H1 (cell line): Measurements from ENCODE around the gene MAGEA6. TPM values are rescaled to one million over a fixed set of nuclear protein-coding genes. Genes with fewer than 3 reads are reported as not detected.
"Not testable (repeated sequence)": the region's sequence is repeated elsewhere in the genome, so short reads cannot be mapped to it uniquely, and the experiment has no call there.

Experiments
- CTCF ChIA-PET: fragments of 300-600 bp; sonication (Branson Sonifier 250); formaldehyde crosslinking; loops from one replicate; lab custom pipeline; 2021; ENCODE audit not compliant: partially characterized antibody; lab: Charles Lee
- POLR2A ChIA-PET: fragments of 300-600 bp; sonication (Branson Sonifier 250); formaldehyde crosslinking; loops from one replicate; lab custom pipeline; 2021; ENCODE audit warnings: inconsistent platforms; ENCODE audit not compliant: partially characterized antibody; lab: Charles Lee
- DNase-seq, 2 experiments: peaks; one replicate each; pipeline versions ENCODE4 v3.0.0 to v3.0.0-alpha.2; 2010 to 2022; ENCODE audit warnings: low spot score in 2 of 2, low read depth in 1 of 2, mixed read lengths in 1 of 2
- FAIRE-seq: peaks from 2 replicates; lab custom pipeline; 2011; peaks lifted over from hg19 to GRCh38; lab: Jason Lieb, UNC
- H2AFZ ChIP-seq: 2 replicates; pipeline ENCODE4 v1.8.1; 2012; ENCODE audit warnings: low read length, inconsistent platforms
- H2AK5ac ChIP-seq: 2 replicates; pipeline ENCODE4 v1.6.1; 2013; ENCODE audit warnings: low read depth, low read length
- H2BK120ac ChIP-seq: replicated peaks from 2 replicates; pipeline ENCODE3; 2013; ENCODE audit warnings: low read depth, low read length, inconsistent platforms
- H2BK12ac ChIP-seq: 2 replicates; pipeline ENCODE4 v1.6.1; 2013; ENCODE audit warnings: low read depth, low read length
- H2BK15ac ChIP-seq: 2 replicates; pipeline ENCODE4 v1.6.1; 2013; ENCODE audit warnings: low read length
- H2BK20ac ChIP-seq: 2 replicates; pipeline ENCODE4 v1.6.1; 2013; ENCODE audit warnings: low read length
- H2BK5ac ChIP-seq: 2 replicates; pipeline ENCODE4 v1.6.1; 2013; ENCODE audit warnings: low read depth, low read length
- H3K14ac ChIP-seq: 2 replicates; pipeline ENCODE4 v1.6.1; 2013; ENCODE audit warnings: inconsistent platforms; ENCODE audit not compliant: insufficient read length
- H3K18ac ChIP-seq: 2 replicates; pipeline ENCODE4 v1.6.1; 2013; ENCODE audit warnings: low read length; ENCODE audit errors: extremely low read depth
- H3K23ac ChIP-seq: 2 replicates; pipeline ENCODE4 v1.6.1; 2013; ENCODE audit warnings: inconsistent platforms; ENCODE audit not compliant: insufficient read length
- H3K23me2 ChIP-seq: 2 replicates; pipeline ENCODE4 v1.6.1; 2013; ENCODE audit warnings: low read depth, low read length
- H3K27ac ChIP-seq: 2 replicates; pipeline ENCODE4 v1.6.1; 2011; ENCODE audit warnings: low read depth, low read length, inconsistent platforms
- H3K27me3 ChIP-seq, 4 experiments: replicated peaks in 1 of 4; 1 replicate in 1 of 4; 2 replicates in 3 of 4; pipeline versions ENCODE4 v1.6.1 to v1.8.1; 2011 to 2013; ENCODE audit warnings: low read length in 3 of 4, mild to moderate bottlenecking in 3 of 4, inconsistent platforms in 2 of 4, mixed read lengths in 2 of 4, moderate library complexity in 1 of 4; ENCODE audit not compliant: control insufficient read depth in 3 of 4, insufficient read depth in 3 of 4; ENCODE audit errors: extremely low read depth in 1 of 4
- H3K36me3 ChIP-seq, 4 experiments: 2 replicates each; pipeline versions ENCODE4 v1.6.1 to v1.8.1; 2011 to 2013; ENCODE audit warnings: mild to moderate bottlenecking in 4 of 4, low read length in 3 of 4, moderate library complexity in 2 of 4, control low read depth in 1 of 4, inconsistent platforms in 1 of 4; ENCODE audit not compliant: insufficient read depth in 4 of 4, control insufficient read depth in 2 of 4
- H3K4ac ChIP-seq: replicated peaks from 2 replicates; pipeline ENCODE3; 2013; ENCODE audit warnings: low read length, low read depth, mixed read lengths, inconsistent platforms; ENCODE audit not compliant: insufficient read length
- H3K4me1 ChIP-seq, 4 experiments: replicated peaks in 1 of 4; 1 replicate in 1 of 4; 2 replicates in 3 of 4; pipeline versions ENCODE4 v1.6.1 to v1.8.1; 2011 to 2013; ENCODE audit warnings: low read length in 3 of 4, inconsistent platforms in 2 of 4, mixed read lengths in 1 of 4; ENCODE audit not compliant: insufficient read depth in 4 of 4, control insufficient read depth in 3 of 4
- H3K4me2 ChIP-seq, 2 experiments: 2 replicates each; pipeline versions ENCODE4 v1.6.1 to v1.8.1; 2011 to 2013; ENCODE audit warnings: low read depth in 2 of 2, low read length in 2 of 2, control low read depth in 1 of 2, inconsistent platforms in 1 of 2, mild to moderate bottlenecking in 1 of 2; ENCODE audit not compliant: insufficient read depth in 1 of 2
- H3K4me3 ChIP-seq, 4 experiments: fragments of 200-600, 300-600 bp in 1 of 4; sonication (generic), shearing (Covaris generic), sonication (Bioruptor Twin) in 1 of 4; 2 replicates each; pipeline versions ENCODE4 v1.5.1 to v1.8.1; 2011 to 2016; ENCODE audit warnings: low read length in 4 of 4, low read depth in 3 of 4, control low read depth in 2 of 4, inconsistent platforms in 2 of 4, mild to moderate bottlenecking in 2 of 4, mixed read lengths in 1 of 4, moderate library complexity in 1 of 4; ENCODE audit not compliant: insufficient read depth in 2 of 4; ENCODE audit errors: extremely low read depth in 1 of 4
- H3K56ac ChIP-seq: replicated peaks from 2 replicates; pipeline ENCODE3; 2013; ENCODE audit warnings: low read depth, mild to moderate bottlenecking, mixed read lengths, low read length, inconsistent platforms; ENCODE audit not compliant: insufficient read length
- H3K79me1 ChIP-seq: 2 replicates; pipeline ENCODE4 v1.6.1; 2013; ENCODE audit warnings: low read depth, low read length, control low read depth
- H3K79me2 ChIP-seq, 2 experiments: 2 replicates each; pipeline versions ENCODE4 v1.6.1 to v1.8.1; 2012 to 2013; ENCODE audit warnings: low read length in 2 of 2, mild to moderate bottlenecking in 2 of 2, inconsistent platforms in 1 of 2; ENCODE audit not compliant: insufficient read depth in 2 of 2, control insufficient read depth in 1 of 2
- H3K9ac ChIP-seq, 4 experiments: replicated peaks in 1 of 4; 1 replicate in 1 of 4; 2 replicates in 3 of 4; pipeline versions ENCODE4 v1.6.1 to v1.8.1; 2011 to 2013; ENCODE audit warnings: low read depth in 3 of 4, low read length in 3 of 4, control low read depth in 2 of 4, mild to moderate bottlenecking in 2 of 4, moderate library complexity in 2 of 4, inconsistent platforms in 1 of 4; ENCODE audit errors: extremely low read depth in 1 of 4
- H3K9me3 ChIP-seq, 2 experiments: 2 replicates each; pipeline versions ENCODE4 v1.6.1 to v1.8.1; 2012 to 2013; ENCODE audit warnings: mild to moderate bottlenecking in 2 of 2, moderate library complexity in 2 of 2, control low read depth in 1 of 2, inconsistent platforms in 1 of 2, low read depth in 1 of 2, low read length in 1 of 2, mixed read lengths in 1 of 2; ENCODE audit not compliant: insufficient read depth in 2 of 2
- H4K20me1 ChIP-seq, 2 experiments: replicated peaks in 1 of 2; 2 replicates each; pipeline versions ENCODE3 to v1.8.1; 2011 to 2013; ENCODE audit warnings: inconsistent platforms in 2 of 2, low read length in 2 of 2, mild to moderate bottlenecking in 1 of 2; ENCODE audit not compliant: insufficient read depth in 2 of 2, control insufficient read depth in 1 of 2
- H4K5ac ChIP-seq: 2 replicates; pipeline ENCODE4 v1.6.1; 2013; ENCODE audit warnings: low read length, low read depth, mixed read lengths, inconsistent platforms; ENCODE audit not compliant: insufficient read length
- H4K8ac ChIP-seq: 2 replicates; pipeline ENCODE4 v1.8.0; 2013; ENCODE audit warnings: mild to moderate bottlenecking, moderate library complexity, low read length, inconsistent platforms; ENCODE audit not compliant: insufficient read depth; ENCODE audit errors: extremely low read depth
- H4K91ac ChIP-seq: replicated peaks from 2 replicates; pipeline ENCODE3; 2013; ENCODE audit warnings: low read length, mixed read lengths, inconsistent platforms; ENCODE audit not compliant: insufficient read length
- WGBS, 2 experiments: shearing (Covaris generic) in 1 of 2; methylation state at CpG; one replicate each; pipeline versions ENCODE4 v1.1.6 to v1.1.7; 2013 to 2015; ENCODE audit warnings: low lambda C conversion rate in 2 of 2, mixed read lengths in 2 of 2, inconsistent platforms in 1 of 2, low coverage in 1 of 2, missing lambda C conversion rate in 1 of 2; ENCODE audit not compliant: insufficient replicate concordance in 2 of 2, insufficient coverage in 1 of 2, insufficient read length in 1 of 2; ENCODE audit errors: extremely low coverage in 1 of 2, missing lambda C conversion rate in 1 of 2; 5-methylcytosine and 5-hydroxymethylcytosine counted together
- polyA plus RNA-seq, 7 experiments: library from polyadenylated mRNA; depleted of rRNA in 3 of 7; stranded (reverse) in 5 of 7; unstranded in 2 of 7; fragments of >200 nt in 5 of 7; fragments of 200-250 nt in 2 of 7; gene quantifications; 1 replicate in 5 of 7; 2 replicates in 1 of 7; 4 replicates in 1 of 7; pipeline versions ENCODE4 v1.2.1 to v1.2.3, GENCODE V29; 2011 to 2013; ENCODE audit warnings: missing spikeins in 2 of 7, mixed read lengths in 2 of 7
- total RNA-seq: library from RNA; stranded (reverse); fragmentation: NEBNext Ultra II Directional; extraction: Animal tissue kit (Norgen Biotek cat#: 25700); gene quantifications from 2 replicates; pipeline ENCODE4 v1.2.1, GENCODE V29; 2021

The MAGEA6 gene
- total and polyA plus RNA-seq, 2 of the 8 experiments (the other 6 are each of a cell fraction or from before 2014, with no cell fraction given) = 0.08 TPM; not detected in 1

- H3K18ac ChIP-seq, H3K9me3 ChIP-seq, H4K91ac ChIP-seq, H3K4me3 ChIP-seq, H3K14ac ChIP-seq, H3K9ac ChIP-seq, H4K8ac ChIP-seq, CTCF ChIA-PET, H2BK20ac ChIP-seq, POLR2A ChIA-PET, DNase-seq, H3K23me2 ChIP-seq, H3K27me3 ChIP-seq, H3K23ac ChIP-seq, H3K79me1 ChIP-seq, H3K36me3 ChIP-seq, H2BK12ac ChIP-seq, H2AK5ac ChIP-seq, H2BK15ac ChIP-seq, H3K56ac ChIP-seq, H2BK5ac ChIP-seq, H4K5ac ChIP-seq, H2BK120ac ChIP-seq, FAIRE-seq, H3K4me2 ChIP-seq, H3K4me1 ChIP-seq, H3K27ac ChIP-seq, H4K20me1 ChIP-seq, H3K79me2 ChIP-seq, H3K4ac ChIP-seq, H2AFZ ChIP-seq: not testable (repeated sequence)
- no CpG with 5 or more reads among the region's 35 CpGs for WGBS, 2 experiments
Observed at GRCh38 chrX:152753686-152754650, 15.5 kb downstream of the MAGEA6 start, which contains the start of gene MAGEA2. Gene MAGEA2, minus strand, starts transcription at chrX:152753842. Its CDS starts 2,479 bp downstream, at chrX:152751363.
